Calu3 (cell line): ENCODE results near the gene KCNT1. TPM values are rescaled to one million over a fixed set of nuclear protein-coding genes. Genes with fewer than 3 reads are reported as not detected.

Source experiments
- BruUV-seq: library from RNA; stranded (reverse); fragments of 400-500 nt; replicated peaks from 2 replicates; lab custom pipeline; 2021; lab: Mats Ljungman, UMichigan
- CTCF ChIA-PET: fragments of 300-600 bp; sonication (Branson Sonifier 250); formaldehyde crosslinking; loops from one replicate; lab custom pipeline; 2022; ENCODE audit warnings: antibody characterized with exemption; lab: Charles Lee
- DNase-seq: peaks from one replicate; pipeline ENCODE4 v3.0.0; 2022
- H3K27ac Mint-ChIP-seq: one replicate; pipeline ENCODE4 v1.8.0; 2022; ENCODE audit warnings: mixed read lengths; ENCODE audit not compliant: unreplicated experiment
- H3K27me3 Mint-ChIP-seq: one replicate; pipeline ENCODE4 v1.8.0; 2022; ENCODE audit warnings: mixed read lengths; ENCODE audit not compliant: unreplicated experiment
- H3K36me3 Mint-ChIP-seq: one replicate; pipeline ENCODE4 v1.8.0; 2022; ENCODE audit warnings: mild to moderate bottlenecking, moderate library complexity, mixed read lengths; ENCODE audit not compliant: insufficient read depth, unreplicated experiment
- H3K4me1 Mint-ChIP-seq: one replicate; pipeline ENCODE4 v1.8.0; 2022; ENCODE audit warnings: mild to moderate bottlenecking, low read depth, mixed read lengths; ENCODE audit not compliant: unreplicated experiment
- H3K4me3 Mint-ChIP-seq: one replicate; pipeline ENCODE4 v1.8.0; 2022; ENCODE audit warnings: mild to moderate bottlenecking, low read depth, moderate library complexity, mixed read lengths; ENCODE audit not compliant: unreplicated experiment
- H3K9me3 Mint-ChIP-seq: one replicate; pipeline ENCODE4 v1.8.0; 2022; ENCODE audit warnings: low read depth, mixed read lengths; ENCODE audit not compliant: unreplicated experiment
- intact Hi-C: fragments of 100-400 bp; cut with micrococcal nuclease; formaldehyde crosslinking; loops from one replicate; pipeline ENCODE4 v1.10.0; 2022; ENCODE audit not compliant: unreplicated experiment
- total RNA-seq: library from RNA; stranded (reverse); gene quantifications from 2 replicates; pipeline ENCODE4 v1.2.3, GENCODE V29; 2022
- TF ChIP-seq, protein P1 (sequence below): fragments of 200-600 bp; IDR thresholded peaks from one replicate; pipeline ENCODE4 v1.8.0; 2022; ENCODE audit warnings: antibody characterized with exemption; ENCODE audit not compliant: unreplicated experiment

KCNT1 gene
- total RNA-seq, 1 experiment from 2014 or later, result not detected

DNA sequence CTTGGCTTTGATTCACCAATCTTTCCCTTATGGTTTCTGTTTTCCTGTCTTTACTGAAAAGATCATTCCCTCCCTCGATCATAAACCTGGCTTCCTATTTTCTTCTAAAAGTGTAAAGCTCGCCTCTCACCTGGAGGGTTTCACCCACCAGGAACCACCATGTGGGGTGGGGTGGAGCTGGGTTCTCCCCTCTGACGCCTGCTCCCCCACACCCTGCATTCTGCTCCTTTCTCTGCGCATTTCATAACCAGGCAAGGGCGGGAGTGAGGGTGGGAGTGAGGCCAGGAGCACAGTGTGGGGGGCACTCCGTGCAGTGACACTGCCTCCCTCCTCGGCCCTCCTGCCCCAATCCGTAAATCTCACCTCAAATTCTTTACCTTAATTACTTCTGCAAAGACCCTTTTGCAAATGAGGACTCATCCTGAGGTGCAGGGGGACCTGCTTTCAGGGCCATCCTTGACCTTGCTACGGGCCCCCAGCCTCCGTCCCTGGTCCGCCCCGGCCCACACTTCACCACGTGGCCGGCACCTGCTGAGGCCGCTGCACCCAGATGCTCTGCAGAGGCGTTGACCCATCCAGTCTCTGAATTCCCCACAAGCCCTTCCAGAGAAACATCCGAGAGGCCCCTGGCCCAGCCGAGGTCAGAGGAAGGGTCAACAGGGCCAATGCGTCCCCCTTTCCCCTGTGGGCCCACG lies 59.3 kb downstream of the KCNT1 start:
- TF ChIP-seq, protein P1, sequence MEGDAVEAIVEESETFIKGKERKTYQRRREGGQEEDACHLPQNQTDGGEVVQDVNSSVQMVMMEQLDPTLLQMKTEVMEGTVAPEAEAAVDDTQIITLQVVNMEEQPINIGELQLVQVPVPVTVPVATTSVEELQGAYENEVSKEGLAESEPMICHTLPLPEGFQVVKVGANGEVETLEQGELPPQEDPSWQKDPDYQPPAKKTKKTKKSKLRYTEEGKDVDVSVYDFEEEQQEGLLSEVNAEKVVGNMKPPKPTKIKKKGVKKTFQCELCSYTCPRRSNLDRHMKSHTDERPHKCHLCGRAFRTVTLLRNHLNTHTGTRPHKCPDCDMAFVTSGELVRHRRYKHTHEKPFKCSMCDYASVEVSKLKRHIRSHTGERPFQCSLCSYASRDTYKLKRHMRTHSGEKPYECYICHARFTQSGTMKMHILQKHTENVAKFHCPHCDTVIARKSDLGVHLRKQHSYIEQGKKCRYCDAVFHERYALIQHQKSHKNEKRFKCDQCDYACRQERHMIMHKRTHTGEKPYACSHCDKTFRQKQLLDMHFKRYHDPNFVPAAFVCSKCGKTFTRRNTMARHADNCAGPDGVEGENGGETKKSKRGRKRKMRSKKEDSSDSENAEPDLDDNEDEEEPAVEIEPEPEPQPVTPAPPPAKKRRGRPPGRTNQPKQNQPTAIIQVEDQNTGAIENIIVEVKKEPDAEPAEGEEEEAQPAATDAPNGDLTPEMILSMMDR, result no peak
- intact Hi-C loops, result no loop called here
- BruUV-seq, result no TSS peak
- H3K4me1 Mint-ChIP-seq, result no peaks in the 10 kb centered on the region
- H3K27me3 Mint-ChIP-seq, result peaks cover 24% of the 10 kb centered on the region
- no peak for DNase-seq
- CTCF ChIA-PET, result no interaction called here
- H3K9me3 Mint-ChIP-seq, result no peaks in the 10 kb centered on the region
- no peak overlapping the region for H3K27ac Mint-ChIP-seq
- H3K4me3 Mint-ChIP-seq, result no peak overlapping the region
- no peaks in the 10 kb centered on the region for H3K36me3 Mint-ChIP-seq

DNA sequence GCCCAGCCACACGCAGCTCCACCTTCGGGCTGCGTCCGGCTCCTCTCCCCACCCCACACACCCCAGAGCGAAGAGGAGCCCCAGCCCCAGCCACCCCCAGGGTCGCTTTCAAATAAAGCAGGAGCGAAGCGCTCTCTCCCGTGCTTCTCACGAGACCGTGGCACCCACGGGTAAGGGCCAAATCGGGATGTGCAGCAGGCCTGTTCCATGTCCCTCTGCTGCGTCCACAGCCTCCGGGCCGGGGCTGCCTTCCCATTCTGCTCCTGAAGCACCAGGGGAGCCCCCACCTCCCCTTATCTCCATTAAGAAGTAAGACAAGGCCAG lies 59.8 kb downstream of the KCNT1 start:
- no peak for DNase-seq

DNA sequence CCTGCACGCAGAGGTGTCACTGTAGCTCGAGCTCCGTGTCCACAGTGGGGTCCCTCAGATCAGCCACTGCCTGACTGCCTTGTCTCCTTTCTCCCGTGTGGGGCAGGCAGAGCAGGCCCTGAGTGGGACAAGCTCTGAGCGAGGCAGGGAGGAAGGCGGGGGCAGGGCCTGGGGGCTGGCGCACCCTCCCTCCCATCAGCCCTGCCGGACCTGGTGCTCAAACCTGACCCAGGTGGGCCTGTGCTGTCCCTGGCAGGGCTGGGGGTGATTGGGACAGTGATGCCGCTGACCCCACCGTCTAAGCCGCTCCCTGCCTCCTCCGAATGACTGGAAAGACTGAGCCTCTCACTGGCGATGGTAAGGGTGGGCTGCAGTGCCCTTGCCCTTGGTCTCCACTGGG lies 60.9 kb downstream of the KCNT1 start:
- TF ChIP-seq, protein P1, result no peak
- H3K4me3 Mint-ChIP-seq, result no peak overlapping the region
- H3K4me1 Mint-ChIP-seq, result no peaks in the 10 kb centered on the region
- H3K36me3 Mint-ChIP-seq, result no peaks in the 10 kb centered on the region
- H3K27me3 Mint-ChIP-seq, result peaks cover 9% of the 10 kb centered on the region
- no peaks in the 10 kb centered on the region for H3K9me3 Mint-ChIP-seq
- intact Hi-C loops, result no loop called here
- CTCF ChIA-PET, result no interaction called here
- no peak overlapping the region for H3K27ac Mint-ChIP-seq
- DNase-seq, result no peak
- BruUV-seq, result no TSS peak

More for the DNA sequence above, 59.8 kb downstream of the KCNT1 start:
- BruUV-seq, result no TSS peak
- intact Hi-C loops, result no loop called here
- Mint-ChIP-seq H3K27ac (no peak overlapping the region), H3K36me3 (no peaks in the 10 kb centered on the region), H3K4me3 (no peak overlapping the region), H3K4me1 (no peaks in the 10 kb centered on the region), H3K27me3 (peaks cover 19% of the 10 kb centered on the region), H3K9me3 (no peaks in the 10 kb centered on the region)
- CTCF ChIA-PET, result no interaction called here
- TF ChIP-seq, protein P1, result no peak

DNA sequence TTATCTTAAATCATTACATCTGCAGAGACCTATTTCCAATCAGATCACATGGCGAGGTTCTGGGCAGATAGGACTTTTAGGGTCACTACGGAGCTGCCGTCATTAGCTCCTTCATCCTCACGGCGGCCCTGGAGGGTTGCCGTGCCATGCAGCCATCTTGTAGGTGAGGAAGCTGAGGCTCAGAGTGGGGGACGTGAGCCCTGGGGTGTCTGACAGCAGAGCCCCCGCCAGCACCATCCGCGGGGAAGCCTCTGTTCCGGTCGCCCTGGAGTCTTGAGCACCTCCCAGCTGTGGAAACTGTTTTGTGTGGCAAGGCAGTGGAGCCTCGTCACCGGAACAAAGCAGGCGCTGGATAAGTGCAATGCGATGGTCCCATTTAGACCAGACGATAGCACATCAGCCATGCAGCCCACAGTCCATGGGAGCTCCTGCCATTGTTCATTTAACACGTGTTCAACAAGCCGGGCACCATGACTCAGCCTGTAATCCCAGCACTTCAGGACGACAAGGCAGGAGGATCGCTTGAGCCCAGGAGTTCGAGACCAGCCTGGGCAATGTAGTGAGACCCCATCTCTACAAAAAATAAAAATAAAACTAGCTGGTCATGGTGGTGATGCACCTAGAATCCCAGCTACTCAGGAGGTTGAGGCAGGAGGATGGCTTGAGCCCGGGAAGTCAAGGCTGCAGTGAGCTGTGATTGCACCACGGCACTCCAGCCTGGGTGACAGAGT lies 61.9 kb downstream of the KCNT1 start:
- CTCF ChIA-PET, result no interaction called here
- intact Hi-C loops, result no loop called here
- H3K4me3 Mint-ChIP-seq, result no peak overlapping the region
- TF ChIP-seq, protein P1, result no peak
- DNase-seq, result no peak
- H3K9me3 Mint-ChIP-seq, result no peaks in the 10 kb centered on the region
- no peak overlapping the region for H3K27ac Mint-ChIP-seq
- H3K27me3 Mint-ChIP-seq, result peaks cover 9% of the 10 kb centered on the region
- no TSS peak for BruUV-seq
- H3K4me1 Mint-ChIP-seq, result no peaks in the 10 kb centered on the region
- no peaks in the 10 kb centered on the region for H3K36me3 Mint-ChIP-seq
